ENCODE measurements around the gene ARF6.

DNA sequence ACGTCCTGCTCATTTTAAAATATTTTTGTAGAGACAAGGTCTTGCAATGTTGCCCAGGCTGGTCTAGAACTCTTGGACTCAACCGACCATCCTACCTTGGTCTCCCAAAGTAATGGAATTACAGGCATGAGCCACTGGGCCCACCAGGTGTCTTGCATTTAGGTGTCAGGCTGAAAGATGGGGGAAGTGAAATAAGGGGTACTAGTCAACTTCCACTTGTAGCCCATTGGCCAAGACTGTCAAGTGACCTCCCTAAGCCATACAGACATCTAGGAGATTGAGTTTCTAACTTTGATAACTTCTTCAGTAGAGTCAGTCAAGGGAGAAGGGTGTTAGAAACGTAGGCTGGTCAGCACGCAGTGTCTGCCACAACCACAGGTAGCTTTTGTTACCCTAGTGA, 32.0 kb downstream of the ARF6 start:
- TF ChIP-seq, protein P1, sequence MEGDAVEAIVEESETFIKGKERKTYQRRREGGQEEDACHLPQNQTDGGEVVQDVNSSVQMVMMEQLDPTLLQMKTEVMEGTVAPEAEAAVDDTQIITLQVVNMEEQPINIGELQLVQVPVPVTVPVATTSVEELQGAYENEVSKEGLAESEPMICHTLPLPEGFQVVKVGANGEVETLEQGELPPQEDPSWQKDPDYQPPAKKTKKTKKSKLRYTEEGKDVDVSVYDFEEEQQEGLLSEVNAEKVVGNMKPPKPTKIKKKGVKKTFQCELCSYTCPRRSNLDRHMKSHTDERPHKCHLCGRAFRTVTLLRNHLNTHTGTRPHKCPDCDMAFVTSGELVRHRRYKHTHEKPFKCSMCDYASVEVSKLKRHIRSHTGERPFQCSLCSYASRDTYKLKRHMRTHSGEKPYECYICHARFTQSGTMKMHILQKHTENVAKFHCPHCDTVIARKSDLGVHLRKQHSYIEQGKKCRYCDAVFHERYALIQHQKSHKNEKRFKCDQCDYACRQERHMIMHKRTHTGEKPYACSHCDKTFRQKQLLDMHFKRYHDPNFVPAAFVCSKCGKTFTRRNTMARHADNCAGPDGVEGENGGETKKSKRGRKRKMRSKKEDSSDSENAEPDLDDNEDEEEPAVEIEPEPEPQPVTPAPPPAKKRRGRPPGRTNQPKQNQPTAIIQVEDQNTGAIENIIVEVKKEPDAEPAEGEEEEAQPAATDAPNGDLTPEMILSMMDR (IDR thresholded peaks at IDR 0.05), result no peak
- no peak for TF ChIP-seq EP300 (IDR thresholded peaks at IDR 0.05)
